ENCODE measurements around the gene DCTN5.
"Not testable (repeated sequence)": the region's sequence is repeated elsewhere in the genome, so short reads cannot be mapped to it uniquely, and the experiment has no call there.

DCTN5 gene

GRCh38 chr16:23694644-23695373, 53.5 kb downstream of the DCTN5 start:
- DNase-seq: no peak

- DNase-seq: no peak
Observed at GRCh38 chr16:23695756-23696155, 54.5 kb downstream of the DCTN5 start.

- DNase-seq: no peak
Observed at GRCh38 chr16:23699100-23699499, 57.8 kb downstream of the DCTN5 start.

GRCh38 chr16:23700093-23700492, 58.8 kb downstream of the DCTN5 start:
- no peak for DNase-seq

- no peak for DNase-seq
Observed at GRCh38 chr16:23700509-23700908, 59.2 kb downstream of the DCTN5 start.

GRCh38 chr16:23701045-23701444, 59.8 kb downstream of the DCTN5 start:
- DNase-seq: no peak

- DNase-seq: no peak
Observed at GRCh38 chr16:23702951-23703350, 61.7 kb downstream of the DCTN5 start.

- no peak for DNase-seq
Observed at GRCh38 chr16:23704772-23705516, 63.7 kb downstream of the DCTN5 start.

- DNase-seq: no peak
Observed at GRCh38 chr16:23705517-23705902, 64.2 kb downstream of the DCTN5 start.

GRCh38 chr16:23706439-23706838, 65.2 kb downstream of the DCTN5 start:
- no peak for DNase-seq

GRCh38 chr16:23709536-23709935, 68.3 kb downstream of the DCTN5 start:
- DNase-seq: no peak

GRCh38 chr16:23710008-23710407, 68.7 kb downstream of the DCTN5 start:
- no peak for DNase-seq

GRCh38 chr16:23710504-23710903, 69.2 kb downstream of the DCTN5 start:
- DNase-seq: no peak

- no peak for DNase-seq
Observed at GRCh38 chr16:23711785-23712184, 70.5 kb downstream of the DCTN5 start.

- DNase-seq: no peak
Observed at GRCh38 chr16:23712976-23713375, 71.7 kb downstream of the DCTN5 start, which contains the start of gene ERN2. ERN2 (minus strand) TSS chr16:23713222; CDS start chr16:23713187, 35 bp downstream.

- DNase-seq: no peak
Observed at GRCh38 chr16:23716484-23716883, 75.2 kb downstream of the DCTN5 start.

GRCh38 chr16:23722613-23723240, 81.5 kb downstream of the DCTN5 start:
- not testable (repeated sequence) for DNase-seq

GRCh38 chr16:23724096-23724784, 83.0 kb downstream of the DCTN5 start:
- no peak for DNase-seq

- DNase-seq: no peak
Observed at GRCh38 chr16:23724785-23725131, 83.5 kb downstream of the DCTN5 start.

- DNase-seq: no peak
Observed at GRCh38 chr16:23726710-23727109, 85.4 kb downstream of the DCTN5 start.

All from hippocampal formation (tissue), 2 donors.